MM.1S (cell line): Measurements from ENCODE around the gene TMOD3.

Experiments used
- CTCF ChIP-seq: fragments of 300-600 bp; sonication (generic); IDR thresholded peaks from 2 replicates; pipeline ENCODE4 v1.5.1; 2016; ENCODE audit warnings: antibody characterized with exemption, low read length, mixed read lengths
- EZH2phosphoT487 ChIP-seq: fragments of 300-600 bp; sonication (generic); IDR thresholded peaks from 2 replicates; pipeline ENCODE4 v1.6.1; 2018; ENCODE audit warnings: antibody characterized with exemption, low read length

- no peak for TF ChIP-seq CTCF
- TF ChIP-seq EZH2phosphoT487, result no peak
Measured at GRCh38 chr15:51869060-51869421, 39.6 kb downstream of the TMOD3 start.
